ENCODE data around the gene ROR1.

Gene ROR1

DNA sequence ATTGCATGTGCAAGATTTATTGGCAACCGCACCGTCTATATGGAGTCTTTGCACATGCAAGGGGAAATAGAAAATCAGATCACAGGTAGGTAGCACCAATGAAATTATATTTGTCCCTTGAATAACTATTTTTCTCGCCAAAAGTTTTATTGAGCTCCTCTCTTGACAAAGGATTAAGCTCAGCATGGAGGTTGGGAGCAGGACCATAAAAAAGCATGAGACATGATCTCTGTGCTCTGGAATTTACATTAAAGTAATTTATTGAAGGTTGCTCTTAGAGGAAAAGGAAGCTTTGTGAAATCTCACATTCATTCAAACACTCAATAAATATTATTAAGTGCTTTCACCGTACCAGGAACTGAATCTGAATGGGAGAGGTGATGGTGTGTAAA, 363.6 kb downstream of the ROR1 start:
- Histone ChIP-seq H3K27me3 (ENCODE audit: control insufficient read depth, insufficient read depth, low read length) (no peaks in the 10 kb centered on the region), H3K27ac (ENCODE audit: low read depth, low read length) (no peak overlapping the region), H3K4me1 (ENCODE audit: control insufficient read depth, insufficient read depth, low read length) (no peaks in the 10 kb centered on the region), H3K4me3 (ENCODE audit: low read length) (no peak overlapping the region), H3K36me3 (ENCODE audit: control insufficient read depth, insufficient read depth, low read length) (no peaks in the 10 kb centered on the region), H3K9ac (ENCODE audit: low read length) (no peak overlapping the region)

DNA sequence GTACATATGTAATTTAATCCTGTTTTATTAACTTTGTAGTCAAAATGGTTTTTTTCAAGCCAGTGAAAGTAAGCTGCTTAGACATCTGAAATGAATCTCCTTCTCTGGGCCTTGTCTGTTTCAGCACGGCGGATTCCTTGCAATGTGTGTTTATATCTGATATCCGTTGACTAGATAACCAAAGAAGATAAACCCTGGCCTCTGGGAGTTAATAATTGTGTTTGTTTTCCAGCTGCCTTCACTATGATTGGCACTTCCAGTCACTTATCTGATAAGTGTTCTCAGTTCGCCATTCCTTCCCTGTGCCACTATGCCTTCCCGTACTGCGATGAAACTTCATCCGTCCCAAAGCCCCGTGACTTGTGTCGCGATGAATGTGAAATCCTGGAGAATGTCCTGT, 366.1 kb downstream of the ROR1 start:
- no peaks in the 10 kb centered on the region for H3K27me3 ChIP-seq (ENCODE audit: control insufficient read depth, insufficient read depth, low read length)
- no peaks in the 10 kb centered on the region for H3K4me1 ChIP-seq (ENCODE audit: control insufficient read depth, insufficient read depth, low read length)
- H3K27ac ChIP-seq (ENCODE audit: low read depth, low read length): no peak overlapping the region
- H3K4me3 ChIP-seq (ENCODE audit: low read length): no peak overlapping the region
- no peak overlapping the region for H3K9ac ChIP-seq (ENCODE audit: low read length)
- no peaks in the 10 kb centered on the region for H3K36me3 ChIP-seq (ENCODE audit: control insufficient read depth, insufficient read depth, low read length)

DNA sequence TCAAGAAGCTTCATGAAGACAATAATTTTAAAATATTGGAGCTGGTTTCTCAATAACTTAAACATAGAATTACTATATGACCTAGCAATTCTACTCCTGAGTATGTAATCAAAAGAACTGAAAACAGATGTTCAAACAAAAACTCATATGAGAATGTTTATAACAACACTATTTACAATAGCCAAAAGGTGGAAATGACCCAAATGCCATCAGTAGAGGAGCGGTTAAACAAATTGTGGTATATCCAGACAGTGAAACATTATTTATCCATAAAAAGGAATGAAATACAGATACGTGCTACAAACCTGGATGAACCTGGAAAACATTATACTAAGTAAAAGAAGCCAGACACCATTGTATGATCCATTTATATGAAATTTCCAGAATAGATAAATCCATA, 366.8 kb downstream of the ROR1 start:
- Histone ChIP-seq H3K4me1 (ENCODE audit: control insufficient read depth, insufficient read depth, low read length) (no peaks in the 10 kb centered on the region), H3K4me3 (ENCODE audit: low read length) (no peak overlapping the region), H3K36me3 (ENCODE audit: control insufficient read depth, insufficient read depth, low read length) (no peaks in the 10 kb centered on the region), H3K27me3 (ENCODE audit: control insufficient read depth, insufficient read depth, low read length) (no peaks in the 10 kb centered on the region), H3K9ac (ENCODE audit: low read length) (no peak overlapping the region), H3K27ac (ENCODE audit: low read depth, low read length) (no peak overlapping the region)

DNA sequence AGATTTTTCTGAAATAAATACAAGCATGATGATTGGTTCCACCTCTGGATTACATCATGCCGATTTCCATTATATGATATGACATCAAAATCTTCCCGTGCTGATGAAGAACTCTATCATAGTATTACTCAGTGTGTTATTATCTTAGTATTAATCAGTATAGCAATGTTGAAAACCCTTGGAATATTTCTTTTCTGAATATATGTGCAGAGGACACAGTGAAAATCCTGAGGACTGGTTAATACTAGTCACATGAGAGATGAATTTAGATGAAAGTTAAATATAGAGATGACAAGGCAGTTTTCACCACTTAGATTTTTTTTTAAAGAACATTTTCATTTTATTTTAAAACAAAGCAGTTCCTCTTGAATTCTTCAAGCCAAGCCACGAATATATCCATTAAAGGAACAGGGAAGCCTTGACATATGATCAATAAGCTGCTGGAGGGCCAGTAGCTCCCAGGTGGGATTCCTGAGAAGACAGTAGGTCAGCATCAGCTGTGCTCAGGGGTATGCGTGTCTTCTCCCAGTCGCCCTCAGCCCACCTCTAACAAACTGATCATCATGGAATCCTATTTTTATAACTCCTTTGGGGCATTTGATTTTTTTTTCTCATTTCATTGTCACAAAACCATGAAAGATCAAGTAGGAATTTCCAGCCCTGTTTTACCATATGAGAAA, 373.4 kb downstream of the ROR1 start:
- Histone ChIP-seq H3K27ac (ENCODE audit: low read depth, low read length) (no peak overlapping the region), H3K27me3 (ENCODE audit: control insufficient read depth, insufficient read depth, low read length) (no peaks in the 10 kb centered on the region), H3K4me3 (ENCODE audit: low read length) (no peak overlapping the region), H3K36me3 (ENCODE audit: control insufficient read depth, insufficient read depth, low read length) (peaks cover 3% of the 10 kb centered on the region), H3K4me1 (ENCODE audit: control insufficient read depth, insufficient read depth, low read length) (no peaks in the 10 kb centered on the region), H3K9ac (ENCODE audit: low read length) (no peak overlapping the region)

DNA sequence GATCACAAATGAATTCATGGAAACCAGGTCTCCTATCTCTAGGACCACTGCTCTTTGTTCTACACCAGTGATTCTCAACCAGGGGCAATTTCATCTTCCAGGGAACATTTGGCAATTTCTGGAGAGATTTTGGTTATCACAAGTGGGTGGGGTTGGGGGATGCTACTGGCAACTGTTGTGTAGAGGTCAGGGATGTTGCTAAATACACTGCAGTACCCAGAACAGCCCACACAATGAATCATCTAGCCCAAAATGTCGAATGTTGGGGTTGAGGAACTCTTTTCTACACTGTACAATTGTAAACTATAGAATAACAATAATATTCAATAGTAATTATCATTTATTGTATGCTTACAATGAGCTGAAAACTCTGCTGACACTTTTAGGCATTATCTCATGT, 373.9 kb downstream of the ROR1 start:
- H3K36me3 ChIP-seq (ENCODE audit: control insufficient read depth, insufficient read depth, low read length): peaks cover 3% of the 10 kb centered on the region
- H3K27me3 ChIP-seq (ENCODE audit: control insufficient read depth, insufficient read depth, low read length): no peaks in the 10 kb centered on the region
- H3K9ac ChIP-seq (ENCODE audit: low read length): no peak overlapping the region
- no peaks in the 10 kb centered on the region for H3K4me1 ChIP-seq (ENCODE audit: control insufficient read depth, insufficient read depth, low read length)
- H3K27ac ChIP-seq (ENCODE audit: low read depth, low read length): no peak overlapping the region
- no peak overlapping the region for H3K4me3 ChIP-seq (ENCODE audit: low read length)

DNA sequence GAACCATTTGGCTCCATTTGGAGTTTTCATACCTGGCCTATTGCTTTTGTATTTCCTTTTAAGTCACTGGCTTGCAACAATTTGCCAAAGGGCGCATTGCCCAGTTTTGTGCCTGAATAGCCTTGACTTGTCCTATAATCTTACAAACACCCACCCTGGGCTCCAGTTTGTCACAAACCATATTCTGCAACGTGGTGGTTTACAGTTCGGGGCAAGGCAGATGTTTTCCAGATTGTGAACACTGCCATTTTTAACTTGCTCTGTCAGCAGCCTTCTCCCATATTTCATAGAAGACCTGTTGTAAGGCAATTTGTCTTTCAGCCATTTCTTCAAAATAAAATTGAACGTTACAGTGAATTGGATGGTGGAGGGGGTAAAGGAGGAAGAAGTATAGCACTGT, 376.4 kb downstream of the ROR1 start:
- no peaks in the 10 kb centered on the region for H3K27me3 ChIP-seq (ENCODE audit: control insufficient read depth, insufficient read depth, low read length)
- peaks cover 3% of the 10 kb centered on the region for H3K36me3 ChIP-seq (ENCODE audit: control insufficient read depth, insufficient read depth, low read length)
- H3K4me3 ChIP-seq (ENCODE audit: low read length): no peak overlapping the region
- no peaks in the 10 kb centered on the region for H3K4me1 ChIP-seq (ENCODE audit: control insufficient read depth, insufficient read depth, low read length)
- H3K27ac ChIP-seq (ENCODE audit: low read depth, low read length): no peak overlapping the region
- H3K9ac ChIP-seq (ENCODE audit: low read length): no peak overlapping the region

DNA sequence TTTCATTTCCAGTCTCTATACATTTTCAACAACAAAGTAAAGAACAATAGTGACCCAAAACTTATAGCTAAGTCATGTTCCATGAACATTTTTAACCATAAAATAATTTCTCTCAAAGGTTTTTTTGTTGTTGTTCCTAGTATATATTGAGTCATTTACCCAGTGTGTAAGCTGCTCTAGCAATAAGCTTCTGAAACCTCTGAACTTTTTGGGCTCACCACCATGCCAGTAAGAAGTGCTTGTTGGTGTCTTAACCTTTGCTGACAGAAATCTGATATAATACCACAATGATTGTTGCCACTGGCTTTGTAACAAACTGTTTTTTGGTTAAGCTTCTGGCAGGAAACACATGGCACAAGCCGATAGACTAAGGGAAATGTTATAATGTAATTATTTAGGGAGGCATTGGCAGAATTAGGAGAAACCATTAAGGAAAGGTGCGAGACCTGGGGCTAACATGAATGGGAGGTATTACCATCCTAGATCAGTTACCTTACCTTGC, 377.0 kb downstream of the ROR1 start:
- no peaks in the 10 kb centered on the region for H3K4me1 ChIP-seq (ENCODE audit: control insufficient read depth, insufficient read depth, low read length)
- peaks cover 3% of the 10 kb centered on the region for H3K36me3 ChIP-seq (ENCODE audit: control insufficient read depth, insufficient read depth, low read length)
- H3K4me3 ChIP-seq (ENCODE audit: low read length): no peak overlapping the region
- no peaks in the 10 kb centered on the region for H3K27me3 ChIP-seq (ENCODE audit: control insufficient read depth, insufficient read depth, low read length)
- no peak overlapping the region for H3K27ac ChIP-seq (ENCODE audit: low read depth, low read length)
- H3K9ac ChIP-seq (ENCODE audit: low read length): no peak overlapping the region

DNA sequence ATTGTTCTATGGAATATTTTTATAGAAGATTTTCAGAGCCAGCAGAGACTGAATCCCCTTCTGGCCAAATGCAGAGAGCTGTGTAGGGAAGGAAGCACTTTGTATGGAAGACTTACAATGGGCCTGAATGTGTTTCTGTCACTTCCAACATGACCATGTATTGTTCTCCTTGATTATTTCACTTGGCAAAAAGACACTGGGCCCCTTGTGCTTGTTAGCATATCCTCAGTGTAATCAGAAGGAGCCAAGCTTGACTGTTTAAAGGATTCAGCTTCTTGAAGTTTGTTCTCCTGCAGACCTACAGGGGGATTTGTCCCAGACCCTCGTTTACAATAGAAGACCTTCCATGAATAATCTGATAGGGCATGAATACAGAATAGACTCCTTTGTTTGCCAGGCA, 381.5 kb downstream of the ROR1 start:
- Histone ChIP-seq H3K4me3 (ENCODE audit: low read length) (no peak overlapping the region), H3K4me1 (ENCODE audit: control insufficient read depth, insufficient read depth, low read length) (no peaks in the 10 kb centered on the region), H3K27ac (ENCODE audit: low read depth, low read length) (no peak overlapping the region), H3K9ac (ENCODE audit: low read length) (no peak overlapping the region), H3K27me3 (ENCODE audit: control insufficient read depth, insufficient read depth, low read length) (no peaks in the 10 kb centered on the region), H3K36me3 (ENCODE audit: control insufficient read depth, insufficient read depth, low read length) (no peaks in the 10 kb centered on the region)

DNA sequence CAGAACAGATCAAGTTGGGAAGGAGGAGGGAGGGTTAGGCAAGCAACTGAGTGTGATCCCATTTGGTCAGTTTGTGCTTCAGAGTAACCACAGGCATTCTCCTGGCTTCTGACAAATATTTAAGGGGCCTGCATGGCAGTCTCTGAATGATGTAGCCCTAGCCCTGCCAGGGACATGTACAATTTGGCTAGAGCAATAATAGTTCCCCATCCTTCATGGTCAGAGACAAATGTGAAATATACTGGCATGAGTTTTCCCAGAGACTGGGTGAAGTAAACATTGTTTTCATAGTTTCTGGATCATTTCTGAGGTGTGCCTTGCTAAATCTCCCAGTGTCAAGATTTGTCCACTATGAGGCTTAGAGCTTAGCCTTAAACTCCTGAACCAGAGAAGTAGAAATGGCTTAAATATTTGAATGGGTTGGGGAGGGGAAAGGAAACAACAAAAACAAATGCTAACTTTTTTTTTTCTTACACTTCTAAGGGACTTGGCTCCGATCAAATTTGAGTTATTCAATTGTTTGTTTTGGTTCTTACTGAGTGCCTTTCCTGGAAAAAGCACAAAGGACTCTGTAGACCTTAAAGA, 387.6 kb downstream of the ROR1 start:
- H3K27me3 ChIP-seq (ENCODE audit: control insufficient read depth, insufficient read depth, low read length): no peaks in the 10 kb centered on the region
- H3K4me1 ChIP-seq (ENCODE audit: control insufficient read depth, insufficient read depth, low read length): peaks cover 7% of the 10 kb centered on the region
- H3K9ac ChIP-seq (ENCODE audit: low read length): no peak overlapping the region
- no peaks in the 10 kb centered on the region for H3K36me3 ChIP-seq (ENCODE audit: control insufficient read depth, insufficient read depth, low read length)
- no peak overlapping the region for H3K4me3 ChIP-seq (ENCODE audit: low read length)
- H3K27ac ChIP-seq (ENCODE audit: low read depth, low read length): no peak overlapping the region

DNA sequence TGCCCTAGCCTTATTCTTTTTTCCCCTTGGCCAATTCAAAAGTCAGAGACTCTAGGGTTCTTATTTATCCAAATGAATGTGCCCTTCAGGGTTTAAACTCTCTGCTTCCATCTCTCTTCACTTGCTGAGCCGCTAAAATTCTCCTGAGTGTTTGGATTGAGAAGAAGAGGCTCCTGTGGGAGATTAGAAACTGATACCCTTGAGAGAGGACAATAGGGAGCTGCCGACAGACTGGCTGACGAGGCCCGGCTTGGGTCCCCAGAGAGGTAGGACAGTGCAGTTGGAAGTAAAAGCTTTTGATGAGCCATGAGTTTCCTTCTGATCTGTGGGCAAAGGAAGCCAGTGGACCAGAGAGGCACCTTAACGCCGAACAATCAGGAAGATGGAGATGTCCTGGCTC, 388.3 kb downstream of the ROR1 start:
- H3K9ac ChIP-seq (ENCODE audit: low read length): no peak overlapping the region
- H3K27ac ChIP-seq (ENCODE audit: low read depth, low read length): no peak overlapping the region
- H3K4me3 ChIP-seq (ENCODE audit: low read length): no peak overlapping the region
- peaks cover 7% of the 10 kb centered on the region for H3K4me1 ChIP-seq (ENCODE audit: control insufficient read depth, insufficient read depth, low read length)
- H3K36me3 ChIP-seq (ENCODE audit: control insufficient read depth, insufficient read depth, low read length): no peaks in the 10 kb centered on the region
- H3K27me3 ChIP-seq (ENCODE audit: control insufficient read depth, insufficient read depth, low read length): no peaks in the 10 kb centered on the region

DNA sequence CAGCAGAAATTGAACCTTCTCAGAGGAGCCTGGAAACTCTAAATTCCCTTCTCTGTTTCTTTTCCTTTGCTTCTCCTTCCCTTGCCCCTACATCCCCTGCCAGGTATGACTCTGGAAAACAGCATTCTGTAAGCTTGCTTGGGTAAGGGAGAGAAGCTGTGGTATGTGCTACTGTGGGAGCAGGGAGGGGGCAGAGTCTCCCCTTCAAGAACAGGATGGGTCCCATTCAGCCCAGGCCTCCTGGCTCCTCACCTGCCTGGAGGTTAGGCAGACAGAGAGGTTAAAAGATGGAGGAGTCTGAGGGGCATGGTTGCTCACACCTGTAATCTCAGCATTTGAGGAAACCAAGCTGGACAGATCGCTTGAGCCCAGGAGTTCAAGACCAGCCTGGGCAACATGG, 389.0 kb downstream of the ROR1 start:
- no peaks in the 10 kb centered on the region for H3K27me3 ChIP-seq (ENCODE audit: control insufficient read depth, insufficient read depth, low read length)
- peaks cover 7% of the 10 kb centered on the region for H3K4me1 ChIP-seq (ENCODE audit: control insufficient read depth, insufficient read depth, low read length)
- no peaks in the 10 kb centered on the region for H3K36me3 ChIP-seq (ENCODE audit: control insufficient read depth, insufficient read depth, low read length)
- no peak overlapping the region for H3K27ac ChIP-seq (ENCODE audit: low read depth, low read length)
- H3K9ac ChIP-seq (ENCODE audit: low read length): no peak overlapping the region
- no peak overlapping the region for H3K4me3 ChIP-seq (ENCODE audit: low read length)

DNA sequence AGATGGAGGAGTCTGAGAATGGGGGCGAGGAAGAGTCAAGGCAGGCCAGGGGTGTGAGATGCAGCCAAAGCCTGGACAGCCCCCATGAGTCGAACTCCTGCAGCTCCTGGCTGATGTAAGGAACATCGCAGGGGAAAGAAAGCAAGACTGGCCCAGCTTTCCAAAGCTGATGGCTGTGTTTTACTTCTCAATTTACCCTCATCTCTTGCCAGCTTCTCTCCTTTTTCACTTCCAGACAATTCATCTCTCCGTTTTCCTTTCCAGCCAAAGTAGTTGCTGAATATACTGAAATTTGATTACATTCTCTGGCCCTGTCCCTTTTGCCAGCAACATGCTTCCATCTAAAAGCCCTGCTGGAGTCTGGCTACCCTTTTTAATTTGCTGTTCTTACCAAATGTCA, 389.6 kb downstream of the ROR1 start:
- Histone ChIP-seq H3K27me3 (ENCODE audit: control insufficient read depth, insufficient read depth, low read length) (no peaks in the 10 kb centered on the region), H3K4me1 (ENCODE audit: control insufficient read depth, insufficient read depth, low read length) (peaks cover 7% of the 10 kb centered on the region), H3K9ac (ENCODE audit: low read length) (no peak overlapping the region), H3K4me3 (ENCODE audit: low read length) (no peak overlapping the region), H3K36me3 (ENCODE audit: control insufficient read depth, insufficient read depth, low read length) (no peaks in the 10 kb centered on the region), H3K27ac (ENCODE audit: low read depth, low read length) (no peak overlapping the region)

DNA sequence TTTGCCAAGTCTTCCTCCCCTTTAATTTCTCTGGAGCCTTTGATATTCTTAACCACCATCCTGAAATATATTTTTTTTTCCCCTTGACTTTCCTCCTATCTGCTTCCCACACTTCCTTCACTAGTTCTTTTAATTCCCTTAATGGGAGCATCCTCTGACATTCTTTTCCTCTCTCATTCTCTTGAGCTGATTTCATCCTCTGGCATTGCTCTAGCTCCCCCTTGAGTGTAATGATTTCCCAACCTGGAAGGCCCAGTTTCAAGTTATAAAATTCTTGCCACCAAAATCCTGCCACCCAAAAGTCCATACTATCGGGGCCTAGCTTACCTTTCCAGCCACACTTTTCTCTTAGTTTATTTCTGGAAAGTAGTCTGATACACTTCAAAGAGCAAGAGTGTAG, 390.2 kb downstream of the ROR1 start:
- Histone ChIP-seq H3K9ac (ENCODE audit: low read length) (no peak overlapping the region), H3K4me3 (ENCODE audit: low read length) (no peak overlapping the region), H3K27ac (ENCODE audit: low read depth, low read length) (no peak overlapping the region), H3K36me3 (ENCODE audit: control insufficient read depth, insufficient read depth, low read length) (no peaks in the 10 kb centered on the region), H3K4me1 (ENCODE audit: control insufficient read depth, insufficient read depth, low read length) (peaks cover 7% of the 10 kb centered on the region), H3K27me3 (ENCODE audit: control insufficient read depth, insufficient read depth, low read length) (no peaks in the 10 kb centered on the region)
